SJCRH30 (cell line): ENCODE measurements around the gene TADA2B. TPM values are rescaled to one million over a fixed set of nuclear protein-coding genes. Genes with fewer than 3 reads are reported as not detected.
A peak's percentile ranks its signal among the peaks of the same experiment; 100 is the strongest.

Experiments
- DNase-seq, 2 experiments: peaks; one replicate each; pipeline ENCODE4 v3.0.0-alpha.2; 2015 to 2020
- H3K27ac ChIP-seq: fragments of 250-450 bp; sonication (Bioruptor Pico); 2 replicates; pipeline ENCODE4 v1.5.1; 2020; ENCODE audit warnings: mild to moderate bottlenecking, moderate library complexity
- H3K27me3 ChIP-seq: fragments of 250-450 bp; sonication (Bioruptor Pico); 2 replicates; pipeline ENCODE4 v1.5.1; 2020; ENCODE audit warnings: mild to moderate bottlenecking, moderate library complexity
- H3K36me3 ChIP-seq: fragments of 250-450 bp; sonication (Bioruptor Pico); 2 replicates; pipeline ENCODE4 v1.5.1; 2020; ENCODE audit warnings: mild to moderate bottlenecking, moderate library complexity
- H3K4me1 ChIP-seq: fragments of 250-450 bp; sonication (Bioruptor Pico); 2 replicates; pipeline ENCODE4 v1.5.1; 2020; ENCODE audit warnings: mild to moderate bottlenecking, moderate library complexity
- H3K4me3 ChIP-seq: fragments of 250-450 bp; sonication (Bioruptor Pico); 2 replicates; pipeline ENCODE4 v1.5.1; 2020; ENCODE audit warnings: mild to moderate bottlenecking, moderate library complexity
- H3K9me3 ChIP-seq: fragments of 250-450 bp; sonication (Bioruptor Pico); replicated peaks from 2 replicates; pipeline ENCODE4 v1.5.1; 2020; ENCODE audit warnings: mild to moderate bottlenecking, moderate library complexity
- total RNA-seq: library from RNA; depleted of rRNA; stranded (reverse); fragments of >200 nt; shearing (Covaris generic); gene quantifications from 2 replicates; pipeline ENCODE4 v1.2.3, GENCODE V29; 2014

The TADA2B gene
- total RNA-seq, 1 experiment from 2014 or later = 13.5 TPM

DNA sequence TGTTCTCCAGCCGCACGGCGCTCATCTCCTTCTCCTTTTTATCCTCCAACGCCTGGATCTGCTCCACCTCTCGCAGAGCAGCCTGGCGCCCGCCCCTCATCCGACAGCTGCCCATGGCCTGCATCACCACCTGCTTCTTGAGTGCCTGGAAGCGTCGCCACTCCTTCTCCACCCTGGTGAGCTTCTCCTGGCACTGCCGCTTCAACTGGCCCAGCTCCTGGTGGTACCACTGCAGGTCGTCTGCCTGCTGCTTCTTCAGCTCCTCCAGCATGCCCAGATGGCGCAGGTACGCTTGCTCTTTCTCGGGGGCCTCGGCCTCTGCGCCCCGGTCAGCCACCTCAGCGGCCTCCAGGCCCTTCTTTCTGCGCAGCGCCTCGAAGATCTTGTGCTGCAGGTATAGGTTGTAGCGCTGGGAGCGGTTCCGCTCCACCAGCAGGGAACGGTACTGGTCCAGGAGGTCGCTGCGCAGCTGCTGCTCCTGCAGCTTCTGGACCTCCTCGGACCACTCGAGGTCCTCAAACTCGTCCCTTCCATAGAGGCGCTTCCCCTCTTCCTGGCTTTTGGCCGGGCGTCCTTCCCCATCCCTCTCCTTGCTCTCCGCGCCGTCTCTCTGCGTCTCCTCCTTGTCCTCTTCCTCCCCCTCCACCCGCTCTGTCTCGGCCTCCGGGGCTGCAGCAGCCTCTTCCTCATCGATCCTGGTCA is 1.2 kb upstream of the TADA2B start:
- H3K9me3 ChIP-seq = no peaks in the 10 kb centered on the region
- DNase-seq = peak; percentile 51 to 61
- peaks cover 5% of the 10 kb centered on the region for H3K4me1 ChIP-seq
- H3K4me3 ChIP-seq = peak overlapping the region; percentile 64
- H3K27me3 ChIP-seq = no peaks in the 10 kb centered on the region
- H3K27ac ChIP-seq = no peak overlapping the region
- no peaks in the 10 kb centered on the region for H3K36me3 ChIP-seq

GRCh38 chr4:7042503-7043283 is 479 bp upstream of the TADA2B start:
- peak overlapping the region; percentile 64 for H3K4me3 ChIP-seq
- H3K36me3 ChIP-seq = no peaks in the 10 kb centered on the region
- no peaks in the 10 kb centered on the region for H3K27me3 ChIP-seq
- H3K27ac ChIP-seq = no peak overlapping the region
- peaks cover 5% of the 10 kb centered on the region for H3K4me1 ChIP-seq
- H3K9me3 ChIP-seq = no peaks in the 10 kb centered on the region
- DNase-seq = peak; percentile 98

GRCh38 chr4:7044137-7044930 is 1.2 kb downstream of the TADA2B start:
- H3K9me3 ChIP-seq = no peaks in the 10 kb centered on the region
- H3K27me3 ChIP-seq = no peaks in the 10 kb centered on the region
- DNase-seq = no peak
- H3K36me3 ChIP-seq = no peaks in the 10 kb centered on the region
- H3K4me1 ChIP-seq = peaks cover 5% of the 10 kb centered on the region
- H3K4me3 ChIP-seq = peak overlapping the region; percentile 96
- no peak overlapping the region; the same call in 1 of the 2 replicates for H3K27ac ChIP-seq

- H3K4me3 ChIP-seq = no peak overlapping the region
- no peaks in the 10 kb centered on the region for H3K27me3 ChIP-seq
- H3K4me1 ChIP-seq = peaks cover 5% of the 10 kb centered on the region
- H3K27ac ChIP-seq = no peak overlapping the region
- H3K36me3 ChIP-seq = no peaks in the 10 kb centered on the region
- no peak for DNase-seq
- H3K9me3 ChIP-seq = no peaks in the 10 kb centered on the region
Measured at GRCh38 chr4:7045553-7045952, 2.4 kb downstream of the TADA2B start.

DNA sequence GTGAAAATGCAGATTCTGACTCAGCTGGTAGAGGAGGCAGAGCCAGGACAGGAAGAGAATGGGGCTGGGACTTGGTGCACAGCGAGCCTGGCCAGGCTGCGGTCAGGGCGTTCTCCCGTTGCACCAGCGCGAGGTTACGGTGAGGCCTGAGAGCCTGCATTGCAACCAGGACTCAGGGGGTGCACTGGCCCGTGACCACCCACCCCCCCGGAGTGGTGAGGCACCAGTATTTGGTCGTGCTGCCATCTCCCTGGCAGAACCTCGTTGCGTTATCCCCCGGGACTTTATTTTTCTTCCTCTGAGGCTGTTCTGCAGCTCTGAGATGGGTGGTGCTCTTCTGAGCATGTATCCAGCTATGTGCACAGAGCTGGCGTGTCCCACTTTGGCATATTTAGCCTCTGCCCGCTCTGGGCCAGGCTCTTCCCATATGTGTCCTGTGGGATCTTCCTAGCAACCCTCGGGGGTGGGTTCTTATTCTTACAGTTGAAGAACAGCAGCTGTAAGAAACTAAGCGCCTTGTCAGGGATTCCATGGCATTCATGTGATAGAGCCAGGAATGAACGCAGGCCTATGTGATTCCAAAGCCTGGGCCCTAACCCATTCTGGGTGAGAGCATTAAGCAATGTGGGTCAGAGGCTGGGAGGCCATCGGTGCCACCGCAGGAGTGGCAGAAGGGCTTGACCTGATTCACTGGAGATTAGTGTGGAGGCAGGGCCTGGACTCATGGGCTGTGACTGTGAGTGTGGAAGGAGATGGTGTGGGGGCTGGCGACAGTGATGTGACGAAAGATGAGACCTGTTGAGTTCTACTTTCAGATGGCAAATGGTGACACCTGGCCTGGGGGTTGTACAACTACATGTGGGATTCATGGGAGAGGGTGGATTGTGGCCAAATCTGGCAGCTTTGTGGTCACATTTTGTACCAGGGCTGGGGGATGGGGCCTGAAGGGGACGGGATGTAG is 3.1 kb downstream of the TADA2B start:
- Histone ChIP-seq H3K4me1 (peaks cover 5% of the 10 kb centered on the region), H3K9me3 (no peaks in the 10 kb centered on the region), H3K4me3 (no peak overlapping the region), H3K27ac (no peak overlapping the region), H3K27me3 (no peaks in the 10 kb centered on the region), H3K36me3 (no peaks in the 10 kb centered on the region)
- DNase-seq = no peak

DNA sequence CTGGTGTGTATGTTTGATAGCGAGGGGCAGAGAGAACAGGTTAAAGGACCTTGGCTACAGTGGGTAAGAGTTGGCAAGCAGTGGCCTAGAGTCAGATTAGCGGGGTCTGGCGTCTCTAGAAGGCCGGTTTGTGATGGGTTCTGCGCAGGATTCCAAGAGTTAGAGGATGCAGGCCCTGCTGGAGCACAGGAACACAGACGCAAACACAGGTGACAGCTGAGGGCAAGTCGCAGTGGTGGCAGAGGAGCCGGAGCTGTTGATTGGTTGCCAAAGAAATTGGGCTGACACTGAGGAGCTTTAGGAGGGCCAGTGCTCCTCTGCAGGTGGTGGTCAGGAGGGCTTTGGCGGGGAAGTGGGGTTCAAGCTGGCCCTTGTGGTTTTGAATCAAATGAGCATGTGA is 3.8 kb downstream of the TADA2B start:
- H3K4me3 ChIP-seq = no peak overlapping the region
- H3K4me1 ChIP-seq = peaks cover 1% of the 10 kb centered on the region
- no peaks in the 10 kb centered on the region for H3K27me3 ChIP-seq
- DNase-seq = no peak
- H3K27ac ChIP-seq = no peak overlapping the region
- H3K36me3 ChIP-seq = no peaks in the 10 kb centered on the region
- H3K9me3 ChIP-seq = no peaks in the 10 kb centered on the region

DNA sequence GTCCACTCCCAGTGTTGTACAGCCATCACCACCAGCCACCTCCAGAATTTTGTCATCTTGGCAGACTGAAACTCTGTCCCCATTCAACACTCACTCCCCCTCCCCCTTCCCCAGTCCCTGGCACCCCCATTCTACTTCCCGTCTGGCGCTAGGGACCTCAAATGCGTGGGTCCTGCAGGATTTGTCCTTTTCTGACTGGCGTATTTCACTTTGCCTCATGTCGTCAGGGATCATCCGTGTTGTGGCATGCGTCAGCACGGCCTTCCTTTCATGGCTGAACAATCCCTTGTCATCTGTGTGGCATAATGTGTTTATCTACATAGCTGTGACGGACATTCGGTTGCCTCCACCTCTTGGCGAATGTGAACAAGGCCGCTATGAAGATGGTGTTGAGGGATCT is 5.5 kb downstream of the TADA2B start:
- no peak overlapping the region for H3K4me3 ChIP-seq
- peaks cover 2% of the 10 kb centered on the region; the same call in 1 of the 2 replicates for H3K36me3 ChIP-seq
- H3K27me3 ChIP-seq = no peaks in the 10 kb centered on the region
- no peak overlapping the region for H3K27ac ChIP-seq
- DNase-seq = no peak
- no peaks in the 10 kb centered on the region for H3K4me1 ChIP-seq
- H3K9me3 ChIP-seq = no peaks in the 10 kb centered on the region

GRCh38 chr4:7049295-7049694 is 6.1 kb downstream of the TADA2B start:
- H3K36me3 ChIP-seq = peaks cover 8% of the 10 kb centered on the region; the same call in 1 of the 2 replicates
- no peaks in the 10 kb centered on the region for H3K27me3 ChIP-seq
- H3K9me3 ChIP-seq = no peaks in the 10 kb centered on the region
- H3K27ac ChIP-seq = no peak overlapping the region
- H3K4me1 ChIP-seq = no peaks in the 10 kb centered on the region
- no peak for DNase-seq
- H3K4me3 ChIP-seq = no peak overlapping the region

GRCh38 chr4:7049739-7050138 is 6.6 kb downstream of the TADA2B start:
- no peak overlapping the region for H3K27ac ChIP-seq
- H3K4me3 ChIP-seq = no peak overlapping the region
- no peaks in the 10 kb centered on the region for H3K27me3 ChIP-seq
- H3K36me3 ChIP-seq = peaks cover 8% of the 10 kb centered on the region; the same call in 1 of the 2 replicates
- no peaks in the 10 kb centered on the region for H3K9me3 ChIP-seq
- DNase-seq = no peak
- H3K4me1 ChIP-seq = no peaks in the 10 kb centered on the region

- Histone ChIP-seq H3K27ac (no peak overlapping the region), H3K4me1 (no peaks in the 10 kb centered on the region), H3K4me3 (no peak overlapping the region), H3K9me3 (no peaks in the 10 kb centered on the region), H3K36me3 (peaks cover 8% of the 10 kb centered on the region; the same call in 1 of the 2 replicates), H3K27me3 (no peaks in the 10 kb centered on the region)
- DNase-seq = no peak
Measured at GRCh38 chr4:7050481-7051143, 7.4 kb downstream of the TADA2B start.

DNA sequence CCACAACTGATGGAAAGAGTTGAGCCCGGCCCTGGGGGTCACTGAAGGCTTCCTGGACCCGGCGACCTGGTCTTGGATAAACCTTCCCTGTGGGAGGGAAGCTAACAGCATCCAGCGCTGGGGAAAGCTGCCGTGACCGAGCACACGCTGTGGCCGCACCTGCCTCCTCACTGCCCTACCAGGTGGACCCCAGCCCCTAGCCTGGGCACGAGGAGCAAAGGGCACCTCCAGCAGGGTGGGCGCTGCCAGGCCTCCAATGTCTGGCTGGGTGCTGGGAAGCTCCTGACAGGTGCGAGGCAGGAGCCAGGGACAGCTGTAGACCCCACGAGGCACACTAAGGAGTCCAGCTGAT is 7.9 kb downstream of the TADA2B start:
- H3K4me1 ChIP-seq = no peaks in the 10 kb centered on the region
- H3K27ac ChIP-seq = no peak overlapping the region
- H3K4me3 ChIP-seq = no peak overlapping the region
- H3K9me3 ChIP-seq = no peaks in the 10 kb centered on the region
- no peak for DNase-seq
- H3K36me3 ChIP-seq = peaks cover 8% of the 10 kb centered on the region; the same call in 1 of the 2 replicates
- H3K27me3 ChIP-seq = no peaks in the 10 kb centered on the region

GRCh38 chr4:7051905-7052304 is 8.7 kb downstream of the TADA2B start:
- DNase-seq = no peak
- Histone ChIP-seq H3K4me1 (no peaks in the 10 kb centered on the region), H3K4me3 (no peak overlapping the region), H3K9me3 (no peaks in the 10 kb centered on the region), H3K27ac (no peak overlapping the region), H3K27me3 (no peaks in the 10 kb centered on the region), H3K36me3 (peaks cover 13% of the 10 kb centered on the region)

GRCh38 chr4:7052313-7052712 is 9.1 kb downstream of the TADA2B start:
- peaks cover 13% of the 10 kb centered on the region for H3K36me3 ChIP-seq
- H3K4me3 ChIP-seq = no peak overlapping the region
- no peaks in the 10 kb centered on the region for H3K9me3 ChIP-seq
- no peak for DNase-seq
- H3K27ac ChIP-seq = no peak overlapping the region
- H3K27me3 ChIP-seq = no peaks in the 10 kb centered on the region
- H3K4me1 ChIP-seq = no peaks in the 10 kb centered on the region
